GM19395 (cell line): Measurements from ENCODE around the gene YARS1.

Experiments
- ATAC-seq: cut with Tn5 transposase; IDR thresholded peaks from one replicate; pipeline ENCODE4 v1.9.1; 2021; ENCODE audit warnings: mild to moderate bottlenecking, moderate library complexity; ENCODE audit not compliant: unreplicated experiment

The YARS1 gene

GRCh38 chr1:32817159-32817814, at the start of gene YARS1, which contains the start of gene S100PBP:
TSS of gene YARS1 (minus strand) at chr1:32817358. CDS start at chr1:32817244, 114 bp downstream.
TSS of gene S100PBP (plus strand) at chr1:32817653. CDS start at chr1:32826100, 8,447 bp downstream.
- peak; percentile 82 for ATAC-seq

GRCh38 chr1:32865639-32866405, 48.7 kb upstream of the YARS1 start:
- no peak for ATAC-seq

- ATAC-seq: no peak
These were observed 47.3 kb upstream of the YARS1 start for GRCh38 chr1:32864375-32865019.

GRCh38 chr1:32863881-32864245, 46.7 kb upstream of the YARS1 start:
- no peak for ATAC-seq

- no peak for ATAC-seq
These were observed 46.2 kb upstream of the YARS1 start for GRCh38 chr1:32863218-32863880.

GRCh38 chr1:32861904-32862695, 44.9 kb upstream of the YARS1 start:
- ATAC-seq: no peak

- no peak for ATAC-seq
These were observed 43.4 kb upstream of the YARS1 start for GRCh38 chr1:32860566-32860965.

GRCh38 chr1:32859915-32860314, 42.8 kb upstream of the YARS1 start:
- no peak for ATAC-seq

- no peak for ATAC-seq
These were observed 41.6 kb upstream of the YARS1 start for GRCh38 chr1:32858791-32859190.

GRCh38 chr1:32858136-32858535, 41.0 kb upstream of the YARS1 start:
- no peak for ATAC-seq

GRCh38 chr1:32855861-32856617, 38.9 kb upstream of the YARS1 start:
- ATAC-seq: no peak

- no peak for ATAC-seq
These were observed 31.4 kb upstream of the YARS1 start for GRCh38 chr1:32848354-32849063.

- ATAC-seq: no peak
These were observed 14.7 kb upstream of the YARS1 start for GRCh38 chr1:32831878-32832277.

GRCh38 chr1:32830092-32830852, 13.1 kb upstream of the YARS1 start:
- ATAC-seq: no peak

GRCh38 chr1:32828341-32828740, 11.2 kb upstream of the YARS1 start:
- ATAC-seq: no peak

GRCh38 chr1:32825181-32825580, 8.0 kb upstream of the YARS1 start:
- no peak for ATAC-seq

GRCh38 chr1:32818804-32819541, 1.8 kb upstream of the YARS1 start:
- ATAC-seq: peak; percentile 46
